Neural cell (in vitro differentiated cells): ENCODE data around the gene NRCAM. TPM values are rescaled to one million over a fixed set of nuclear protein-coding genes. Genes with fewer than 3 reads are reported as not detected.
"Not testable (repeated sequence)": the region's sequence is repeated elsewhere in the genome, so short reads cannot be mapped to it uniquely, and the experiment has no call there.

Source experiments
- H2AFZ ChIP-seq: fragments of 200-600, 300-800 bp; sonication (generic), shearing (Covaris generic); 2 replicates; pipeline ENCODE4 v1.6.0; 2014; ENCODE audit warnings: low read depth, mild to moderate bottlenecking, antibody characterized with exemption, low read length, moderate library complexity
- H3F3A ChIP-seq: fragments of 200-600 bp; shearing (Covaris generic); 2 replicates; pipeline ENCODE4 v1.6.1; 2016; ENCODE audit warnings: mild to moderate bottlenecking, moderate library complexity, mixed read lengths, antibody characterized with exemption, low read length; ENCODE audit not compliant: insufficient read depth, poor library complexity, severe bottlenecking
- H3K27ac ChIP-seq: fragments of 200-600, 300-800 bp; sonication (generic), shearing (Covaris generic); 2 replicates; pipeline ENCODE4 v1.5.1; 2014; ENCODE audit warnings: mild to moderate bottlenecking, low read length, moderate library complexity
- H3K27me3 ChIP-seq: fragments of 300-800, 200-600 bp; sonication (generic), shearing (Covaris generic); 2 replicates; pipeline ENCODE4 v1.6.0; 2014; ENCODE audit warnings: mild to moderate bottlenecking, low read depth, low read length, moderate library complexity; ENCODE audit not compliant: insufficient read depth
- H3K36me3 ChIP-seq: fragments of 300-800, 200-600 bp; sonication (generic), shearing (Covaris generic); 2 replicates; pipeline ENCODE4 v1.5.1; 2014; ENCODE audit warnings: mild to moderate bottlenecking, antibody characterized with exemption, low read length, moderate library complexity; ENCODE audit not compliant: insufficient read depth
- H3K4me2 ChIP-seq: fragments of 300-800, 200-600 bp; sonication (generic), shearing (Covaris generic); 2 replicates; pipeline ENCODE4 v1.6.0; 2014; ENCODE audit warnings: mild to moderate bottlenecking, low read length
- H3K4me3 ChIP-seq: fragments of 300-800, 200-600 bp; sonication (generic), shearing (Covaris generic); 2 replicates; pipeline ENCODE4 v1.5.1; 2014; ENCODE audit warnings: mild to moderate bottlenecking, low read length, moderate library complexity
- H3K79me2 ChIP-seq: fragments of 200-600 bp; shearing (Covaris generic); replicated peaks from 2 replicates; pipeline ENCODE4 v1.6.0; 2014; ENCODE audit warnings: mild to moderate bottlenecking, low read length, moderate library complexity; ENCODE audit not compliant: insufficient read depth
- H3K9ac ChIP-seq: fragments of 300-800, 200-600 bp; sonication (generic), shearing (Covaris generic); 2 replicates; pipeline ENCODE4 v1.6.1; 2016; ENCODE audit warnings: mild to moderate bottlenecking, low read length, mixed read lengths
- H3K9me2 ChIP-seq: fragments of 200-600 bp; shearing (Covaris generic); 2 replicates; pipeline ENCODE4 v1.6.1; 2016; ENCODE audit warnings: mild to moderate bottlenecking, low read length, mixed read lengths; ENCODE audit not compliant: insufficient read depth
- H3K9me3 ChIP-seq: fragments of 200-600, 300-800 bp; sonication (generic), shearing (Covaris generic); 2 replicates; pipeline ENCODE4 v1.6.1; 2016; ENCODE audit warnings: mild to moderate bottlenecking, mixed run types, low read length, moderate library complexity, mixed read lengths
- H4K20me1 ChIP-seq: fragments of 200-600 bp; shearing (Covaris generic); 2 replicates; pipeline ENCODE4 v1.6.1; 2016; ENCODE audit warnings: mild to moderate bottlenecking, mixed run types; ENCODE audit not compliant: insufficient read depth
- CTCF ChIP-seq: fragments of 450-650 bp; IDR thresholded peaks from 2 replicates; pipeline ENCODE4 v1.5.1; 2014; ENCODE audit warnings: antibody characterized with exemption, mild to moderate bottlenecking, moderate library complexity; ENCODE audit not compliant: poor library complexity, severe bottlenecking
- EP300 ChIP-seq: fragments of 450-650 bp; conservative IDR thresholded peaks from 2 replicates; pipeline ENCODE4 v1.6.1; 2014; ENCODE audit warnings: antibody characterized with exemption, mild to moderate bottlenecking, moderate library complexity; ENCODE audit not compliant: poor library complexity, severe bottlenecking
- EZH2 ChIP-seq: fragments of 200-600, 300-800 bp; shearing (Covaris generic), sonication (generic); IDR thresholded peaks from 2 replicates; pipeline ENCODE4 v1.6.1; 2014; ENCODE audit warnings: antibody characterized with exemption, low read length, borderline replicate concordance, mild to moderate bottlenecking; ENCODE audit not compliant: insufficient read depth, poor library complexity, severe bottlenecking
- MXI1 ChIP-seq: fragments of 450-650 bp; conservative IDR thresholded peaks from 2 replicates; pipeline ENCODE4 v1.6.1; 2014; ENCODE audit warnings: antibody characterized with exemption, mild to moderate bottlenecking; ENCODE audit not compliant: poor library complexity, severe bottlenecking
- POLR2AphosphoS5 ChIP-seq: IDR thresholded peaks from 2 replicates; pipeline ENCODE4 v1.6.1; 2012
- RAD21 ChIP-seq: fragments of 450-650 bp; conservative IDR thresholded peaks from 2 replicates; pipeline ENCODE4 v1.6.1; 2014; ENCODE audit warnings: antibody characterized with exemption, mild to moderate bottlenecking, moderate library complexity
- REST ChIP-seq: IDR thresholded peaks from 2 replicates; pipeline ENCODE4 v1.6.1; 2012; ENCODE audit warnings: borderline replicate concordance
- SMC3 ChIP-seq: fragments of 450-650 bp; conservative IDR thresholded peaks from 2 replicates; pipeline ENCODE4 v1.6.1; 2014; ENCODE audit warnings: antibody characterized with exemption, mild to moderate bottlenecking, moderate library complexity; ENCODE audit not compliant: poor library complexity
- TAF1 ChIP-seq: IDR thresholded peaks from 2 replicates; pipeline ENCODE4 v1.6.1; 2012; ENCODE audit warnings: low read depth
- polyA plus RNA-seq: library from polyadenylated mRNA; depleted of rRNA; stranded (reverse); fragments of >200 nt; gene quantifications from 2 replicates; pipeline ENCODE4 v1.2.3, GENCODE V29; 2014

NRCAM gene
- polyA plus RNA-seq, 1 donor from 2014 or later, result 90.9 TPM

GRCh38 chr7:108395426-108395825 is 60.8 kb downstream of the NRCAM start:
- Histone ChIP-seq H3K9me3 (no peaks in the 10 kb centered on the region), H2AFZ (no peak overlapping the region), H3K4me2 (no peak overlapping the region), H4K20me1 (no peaks in the 10 kb centered on the region), H3K9ac (no peak overlapping the region), H3F3A (no peaks in the 10 kb centered on the region), H3K4me3 (no peak overlapping the region), H3K36me3 (no peaks in the 10 kb centered on the region), H3K9me2 (no peaks in the 10 kb centered on the region), H3K27me3 (no peaks in the 10 kb centered on the region), H3K79me2 (no peaks in the 10 kb centered on the region), H3K27ac (no peak overlapping the region)
- TF ChIP-seq SMC3 (no peak), CTCF (no peak), EZH2 (no peak), POLR2AphosphoS5 (no peak), RAD21 (no peak), MXI1 (no peak), REST (no peak), TAF1 (no peak), EP300 (no peak)

- not testable (repeated sequence) for H3K79me2 ChIP-seq, H3K36me3 ChIP-seq, H3K9ac ChIP-seq, H3K4me3 ChIP-seq, H2AFZ ChIP-seq, H3K9me3 ChIP-seq, H3F3A ChIP-seq, H3K9me2 ChIP-seq, H4K20me1 ChIP-seq, H3K27ac ChIP-seq, H3K27me3 ChIP-seq, H3K4me2 ChIP-seq
Measured at GRCh38 chr7:108393097-108393496, 63.1 kb downstream of the NRCAM start.

GRCh38 chr7:108387686-108388085 is 68.5 kb downstream of the NRCAM start:
- not testable (repeated sequence) for H3K9me3 ChIP-seq, H3K27ac ChIP-seq, H3K27me3 ChIP-seq, H3K4me2 ChIP-seq, H3K4me3 ChIP-seq, H4K20me1 ChIP-seq, H3F3A ChIP-seq, H3K36me3 ChIP-seq, H2AFZ ChIP-seq, H3K79me2 ChIP-seq, H3K9me2 ChIP-seq, H3K9ac ChIP-seq
